Common myeloid progenitor, CD34-positive (primary cell): Measurements from ENCODE around the gene DYNAP.

Experiments used
- CTCF ChIA-PET: fragments of 350-600 bp; sonication (Branson Sonifier 250); formaldehyde crosslinking; loops from one replicate; lab custom pipeline; 2021; ENCODE audit warnings: antibody characterized with exemption; lab: Charles Lee
- POLR2A ChIA-PET: fragments of 350-600 bp; sonication (Branson Sonifier 250); formaldehyde crosslinking; loops from one replicate; lab custom pipeline; 2021; ENCODE audit warnings: antibody characterized with exemption; lab: Charles Lee
- DNase-seq, 3 donors: peaks; one replicate each; pipeline versions ENCODE4 v3.0.0 to v3.0.0-alpha.2; 2013
- H3K27ac ChIP-seq, 2 experiments: 1 replicate in 1 of 2; 2 replicates in 1 of 2; pipeline ENCODE4 v1.7.0; 2013; ENCODE audit warnings: inconsistent platforms in 2 of 2, low read length in 2 of 2, mild to moderate bottlenecking in 2 of 2, low read depth in 1 of 2, moderate library complexity in 1 of 2; ENCODE audit not compliant: severe bottlenecking in 2 of 2, insufficient read depth in 1 of 2, poor library complexity in 1 of 2
- H3K27me3 ChIP-seq, 5 experiments: replicated peaks in 2 of 5; 1 replicate in 3 of 5; 2 replicates in 2 of 5; pipeline versions ENCODE4 v1.6.1 to v1.7.0; 2013; ENCODE audit warnings: low read length in 4 of 5, mild to moderate bottlenecking in 2 of 5, moderate library complexity in 2 of 5, inconsistent platforms in 1 of 5; ENCODE audit not compliant: insufficient read depth in 5 of 5, control insufficient read depth in 4 of 5
- H3K36me3 ChIP-seq, 4 experiments: 1 replicate in 2 of 4; 2 replicates in 2 of 4; pipeline versions ENCODE4 v1.6.1 to v1.7.0; 2013; ENCODE audit warnings: low read length in 3 of 4, control low read depth in 1 of 4, mild to moderate bottlenecking in 1 of 4; ENCODE audit not compliant: control insufficient read depth in 4 of 4, insufficient read depth in 4 of 4
- H3K4me1 ChIP-seq, 4 experiments: 1 replicate in 3 of 4; 2 replicates in 1 of 4; pipeline versions ENCODE4 v1.6.1 to v1.7.1; 2013; ENCODE audit warnings: low read length in 3 of 4, mild to moderate bottlenecking in 3 of 4, control low read depth in 1 of 4, inconsistent platforms in 1 of 4, moderate library complexity in 1 of 4; ENCODE audit not compliant: control insufficient read depth in 4 of 4, insufficient read depth in 4 of 4; ENCODE audit errors: control extremely low read depth in 1 of 4
- H3K4me3 ChIP-seq, 7 experiments: 1 replicate in 4 of 7; 2 replicates in 3 of 7; pipeline versions ENCODE4 v1.5.1 to v1.7.0; 2013; ENCODE audit warnings: mild to moderate bottlenecking in 7 of 7, low read length in 6 of 7, moderate library complexity in 6 of 7, inconsistent platforms in 2 of 7, low read depth in 2 of 7, control low read depth in 1 of 7; ENCODE audit not compliant: insufficient read depth in 4 of 7, control insufficient read depth in 1 of 7; ENCODE audit errors: extremely low read depth in 1 of 7
- H3K9me3 ChIP-seq, 5 experiments: 1 replicate in 4 of 5; 2 replicates in 1 of 5; pipeline versions ENCODE4 v1.6.1 to v1.7.1; 2013; ENCODE audit warnings: low read length in 4 of 5, mild to moderate bottlenecking in 2 of 5, inconsistent platforms in 1 of 5, low read depth in 1 of 5, moderate library complexity in 1 of 5; ENCODE audit not compliant: control insufficient read depth in 4 of 5, insufficient read depth in 2 of 5; ENCODE audit errors: control extremely low read depth in 1 of 5
- WGBS: methylation state at CpG from one replicate; pipeline ENCODE4 v1.1.5; 2013; ENCODE audit not compliant: insufficient coverage; 5-methylcytosine and 5-hydroxymethylcytosine counted together

DYNAP gene

DNA sequence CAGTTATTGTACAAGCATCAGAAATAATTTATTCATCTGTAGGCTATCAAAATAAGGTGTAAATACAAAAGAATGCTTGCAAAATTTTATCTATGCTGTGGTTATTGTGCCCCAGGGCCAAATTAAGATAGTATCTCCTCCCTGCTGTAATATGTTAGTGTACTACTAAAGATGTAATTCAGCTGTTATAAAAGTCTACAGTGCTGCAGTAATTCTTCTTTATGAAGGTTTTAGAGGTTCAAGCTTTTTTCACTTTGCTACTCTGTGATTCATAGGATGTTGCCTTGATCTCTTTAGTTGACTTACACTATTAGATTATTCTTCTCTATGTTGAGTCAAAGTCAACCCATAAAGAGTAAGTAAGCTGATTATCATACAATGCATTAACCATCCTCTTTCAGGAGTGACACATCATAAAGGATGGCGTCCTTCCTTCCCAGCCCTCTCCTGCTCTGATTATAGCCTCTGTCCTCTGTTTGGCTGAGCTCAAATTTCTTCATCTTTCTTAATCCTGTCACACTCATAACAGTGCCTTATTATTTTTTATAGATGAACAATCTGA, 29.3 kb upstream of the DYNAP start:
- CTCF ChIA-PET, result interaction anchor here (0.7 to 1.6 kb wide), 3 partner anchors 8 to 25 kb away, joined by 3 read pairs; no protein-coding TSS in a partner anchor
- peaks cover 0 to 3% (median 0%) of the 10 kb centered on the region in 5 experiments for H3K27me3 ChIP-seq
- POLR2A ChIA-PET, result no interaction called here
- H3K9me3 ChIP-seq, result no peaks in the 10 kb centered on the region
- 100% methylated on average over 1 of the region's 1 CpG for WGBS
- H3K27ac ChIP-seq, result no peak overlapping the region
- no peak for DNase-seq
- no peak overlapping the region for H3K4me3 ChIP-seq
- no peaks in the 10 kb centered on the region for H3K36me3 ChIP-seq
- no peaks in the 10 kb centered on the region for H3K4me1 ChIP-seq

DNA sequence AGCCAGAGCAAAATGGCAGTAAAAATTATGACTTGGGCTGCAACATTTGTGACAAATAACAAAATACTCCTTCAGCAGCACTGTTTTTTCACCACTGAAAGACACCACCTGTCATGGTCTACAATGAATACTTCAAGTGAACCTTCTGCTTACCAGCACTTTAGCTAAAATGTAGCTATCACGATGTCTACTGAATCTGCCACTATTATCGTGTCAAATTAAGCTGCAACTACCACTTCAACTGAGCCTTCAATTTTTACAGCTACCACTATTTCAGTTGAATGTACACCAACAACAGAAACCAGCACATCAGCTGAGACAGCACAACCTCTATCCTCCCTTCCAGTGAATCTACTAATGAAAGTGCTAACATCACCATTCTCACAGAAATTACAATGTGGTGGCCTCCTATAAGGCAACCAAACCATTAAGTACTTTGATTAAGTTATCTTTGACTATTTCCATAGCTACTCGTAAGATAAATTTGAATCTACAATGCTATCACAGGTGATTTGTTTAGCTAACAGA, 10.8 kb upstream of the DYNAP start:
- Histone ChIP-seq H3K27me3 (peaks cover 0 to 8% (median 2%) of the 10 kb centered on the region in 5 experiments), H3K27ac (no peak overlapping the region), H3K4me1 (no peaks in the 10 kb centered on the region), H3K9me3 (no peaks in the 10 kb centered on the region), H3K36me3 (no peaks in the 10 kb centered on the region), H3K4me3 (no peak overlapping the region)
- 100% methylated on average over 2 of the region's 3 CpGs for WGBS
- no peak for DNase-seq
- POLR2A ChIA-PET, result no interaction called here
- CTCF ChIA-PET, result interaction anchor here (1.3 kb wide), 1 partner anchor 18 kb away, joined by 3 read pairs; no protein-coding TSS in a partner anchor

- WGBS, result no CpG with 5 or more reads among the region's 1 CpG
- Histone ChIP-seq H3K9me3 (no peaks in the 10 kb centered on the region), H3K4me1 (no peaks in the 10 kb centered on the region)
These were observed 7.0 kb upstream of the DYNAP start for GRCh38 chr18:54584065-54584464.

DNA sequence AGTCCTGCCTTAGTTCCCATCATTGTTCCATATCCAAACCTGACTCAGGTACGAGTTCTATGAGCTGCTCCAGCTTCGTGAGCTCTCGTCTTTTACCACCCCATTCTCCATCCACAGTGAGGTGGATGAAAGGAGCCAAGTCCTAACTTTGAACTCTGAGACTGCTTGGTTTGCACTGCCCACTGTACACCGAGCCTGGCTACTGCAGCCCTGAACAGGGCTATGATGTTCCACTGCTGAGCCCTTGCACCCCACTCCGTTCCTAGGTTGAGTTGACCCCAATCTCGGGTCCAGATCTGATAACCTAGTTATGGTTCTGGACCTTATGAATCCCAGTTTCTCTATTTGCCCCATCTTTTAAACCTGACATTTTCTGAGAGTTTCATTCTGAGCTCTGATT, 5.3 kb upstream of the DYNAP start:
- no peaks in the 10 kb centered on the region for H3K9me3 ChIP-seq
- H3K4me3 ChIP-seq, result no peak overlapping the region
- H3K27me3 ChIP-seq, result peaks cover 0 to 3% (median 0%) of the 10 kb centered on the region in 5 experiments
- H3K36me3 ChIP-seq, result no peaks in the 10 kb centered on the region
- no peak overlapping the region for H3K27ac ChIP-seq
- 91% methylated on average over 4 of the region's 6 CpGs for WGBS
- CTCF ChIA-PET, result interaction anchor here (1.3 kb wide), 1 partner anchor 87 kb away, joined by 4 read pairs; no protein-coding TSS in a partner anchor
- H3K4me1 ChIP-seq, result no peaks in the 10 kb centered on the region
- no peak for DNase-seq
- POLR2A ChIA-PET, result interaction anchor here (0.8 kb wide), 1 partner anchor 19 kb away, joined by 3 read pairs; no protein-coding TSS in a partner anchor

More at GRCh38 chr18:54584065-54584464, 7.0 kb upstream of the DYNAP start:
- Histone ChIP-seq H3K27me3 (peaks cover 0 to 3% (median 0%) of the 10 kb centered on the region in 5 experiments), H3K36me3 (no peaks in the 10 kb centered on the region), H3K27ac (no peak overlapping the region), H3K4me3 (no peak overlapping the region)
- CTCF ChIA-PET, result no interaction called here
- no peak for DNase-seq
- POLR2A ChIA-PET, result no interaction called here

- H3K27me3 ChIP-seq, result peaks cover 0 to 40% (median 11%) of the 10 kb centered on the region in 5 experiments
- no peak overlapping the region for H3K4me3 ChIP-seq
- no peaks in the 10 kb centered on the region for H3K9me3 ChIP-seq
- ChIA-PET CTCF (no interaction called here), POLR2A (interaction anchor here (0.7 kb wide), 1 partner anchor 19 kb away, joined by 3 read pairs; no protein-coding TSS in a partner anchor)
- H3K36me3 ChIP-seq, result no peaks in the 10 kb centered on the region
- H3K27ac ChIP-seq, result no peak overlapping the region
- DNase-seq, result no peak
- H3K4me1 ChIP-seq, result peaks cover 4 to 9% (median 5%) of the 10 kb centered on the region in 4 experiments
- 94% methylated on average over 6 of the region's 6 CpGs for WGBS
These were observed 13.2 kb downstream of the DYNAP start for GRCh38 chr18:54604211-54604610.

- Histone ChIP-seq H3K27me3 (peaks cover 0 to 43% (median 16%) of the 10 kb centered on the region in 5 experiments), H3K9me3 (no peaks in the 10 kb centered on the region), H3K4me3 (no peak overlapping the region), H3K36me3 (no peaks in the 10 kb centered on the region), H3K27ac (no peak overlapping the region), H3K4me1 (peaks cover 4 to 10% (median 7%) of the 10 kb centered on the region in 4 experiments)
- WGBS, result 94% methylated on average over 9 of the region's 9 CpGs
- ChIA-PET CTCF (interaction anchor here (1.0 to 1.2 kb wide), 2 partner anchors 47 to 163 kb away, joined by 3 read pairs; no protein-coding TSS in a partner anchor), POLR2A (no interaction called here)
- no peak for DNase-seq
These were observed 15.8 kb downstream of the DYNAP start for GRCh38 chr18:54606835-54607212.
